Pancreas (tissue), 10 donors: ENCODE data around the gene TMED3. TPM values are rescaled to one million over a fixed set of nuclear protein-coding genes. Genes with fewer than 3 reads are reported as not detected.

Source experiments
- ATAC-seq, 4 donors: fragments of 200-7000 bp; cut with Tn5 transposase; one replicate each; pipeline versions ENCODE4 v1.8.0 to v1.9.1; 2020; ENCODE audit warnings: mild to moderate bottlenecking in 4 of 4, moderate library complexity in 4 of 4
- DNase-seq, 6 donors: peaks; one replicate each; pipeline ENCODE4 v3.0.0-alpha.2; 2020
- FAIRE-seq: peaks from 2 replicates; lab custom pipeline; 2012; peaks lifted over from hg19 to GRCh38; lab: Jason Lieb, UNC
- H3K27ac ChIP-seq, 4 donors: fragments of 200-600 bp; sonication (generic); 1 replicate in 3 of 4; 2 replicates in 1 of 4; pipeline versions ENCODE4 v1.5.0 to v1.8.0; 2020
- H3K27me3 ChIP-seq, 4 donors: fragments of 200-600 bp; one replicate each; pipeline ENCODE4 v1.8.0; 2021
- H3K36me3 ChIP-seq, 3 donors: fragments of 200-600 bp; sonication (generic) in 1 of 3; one replicate each; pipeline versions ENCODE4 v1.5.0 to v1.8.0; 2020 to 2021
- H3K4me1 ChIP-seq, 3 donors: fragments of 200-600 bp; one replicate each; pipeline ENCODE4 v1.8.0; 2021
- H3K4me3 ChIP-seq, 4 donors: fragments of 200-600 bp; sonication (generic) in 2 of 4; one replicate each; pipeline versions ENCODE4 v1.5.0 to v1.8.0; 2020 to 2021
- H3K9me3 ChIP-seq, 4 donors: fragments of 200-600 bp; one replicate each; pipeline ENCODE4 v1.8.0; 2021
- WGBS, 2 donors: extraction: QIAGEN DNeasy Blood & Tissue Kit; methylation state at CpG; one replicate each; pipeline ENCODE4 v1.1.7; 2013; 5-methylcytosine and 5-hydroxymethylcytosine counted together
- intact Hi-C, 3 donors: fragments of 100-400 bp; cut with DNase I; formaldehyde crosslinking; loops; one replicate each; pipeline versions ENCODE4 v1.11.1 to v1.14.2; 2022
- polyA plus RNA-seq, 2 donors: library from polyadenylated mRNA; stranded (reverse); fragments of 200-250 nt; gene quantifications; one replicate each; pipeline ENCODE4 v1.2.3, GENCODE V29; 2013
- total RNA-seq, 6 donors: library from RNA; stranded (reverse); fragmentation: NEBNext Ultra II Directional in 4 of 6; extraction: Animal tissue kit (Norgen Biotek cat#: 25700) in 4 of 6; gene quantifications; one replicate each; pipeline versions ENCODE4 v1.2.1 to v1.2.4, GENCODE V29; 2021 to 2023
- TF ChIP-seq, protein P1 (sequence below), 4 donors: fragments of 200-600 bp; sonication (generic) in 3 of 4; IDR thresholded peaks; one replicate each; pipeline versions ENCODE4 v1.5.0 to v1.8.0; 2021; ENCODE audit warnings: antibody characterized with exemption in 4 of 4
- donor health status: healthy with polysubstance abuse.
- donor health status: DM: no; HTN: no; CAD: no; lungs with moderate emphysema.
- donor health status: DM: no; HTN: no; CAD: no.
- donor health status: control.
- donor health status: control.
- donor health status: Bipolar disorder and iron deficiency.
- donor health status: DM: yes; HTN: yes; CAD: no.
- donor health status: DM: no; HTN: no; CAD: no.
- donor health status: DM: no; HTN: no; CAD: no.
- donor health status: DM: yes; HTN: yes; CAD: no.

Gene TMED3
- total and polyA plus RNA-seq, 8 donors = 52.7 to 99.0 (median 81.1) TPM

DNA sequence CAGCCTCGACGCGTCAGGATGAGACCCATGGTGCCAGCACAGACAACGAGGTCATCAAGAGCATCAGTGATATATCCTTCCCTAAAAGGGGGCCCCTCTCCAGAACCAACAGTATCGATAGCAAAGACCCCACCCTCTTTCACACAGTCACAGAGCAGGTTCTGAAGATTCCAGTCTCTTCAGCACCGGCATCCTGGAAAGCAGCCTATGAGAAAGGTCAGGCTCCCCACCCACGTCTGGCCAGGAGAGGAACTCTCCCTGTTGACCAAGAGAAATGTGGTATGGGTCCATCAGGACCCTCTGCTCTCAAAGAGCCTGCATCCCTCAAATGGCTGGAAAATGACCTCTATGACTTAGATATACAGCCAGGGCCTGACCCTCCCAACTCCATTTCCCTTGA lies 16.8 kb upstream of the TMED3 start:
- Histone ChIP-seq H3K4me3 (no peak overlapping the region), H3K36me3 (no peaks in the 10 kb centered on the region), H3K9me3 (no peaks in the 10 kb centered on the region), H3K27ac (no peak overlapping the region), H3K4me1 (no peaks in the 10 kb centered on the region), H3K27me3 (no peaks in the 10 kb centered on the region)
- WGBS, 2 donors = 65 to 71% methylated on average over 7 of the region's 7 CpGs
- no peak for DNase-seq
- TF ChIP-seq, protein P1, sequence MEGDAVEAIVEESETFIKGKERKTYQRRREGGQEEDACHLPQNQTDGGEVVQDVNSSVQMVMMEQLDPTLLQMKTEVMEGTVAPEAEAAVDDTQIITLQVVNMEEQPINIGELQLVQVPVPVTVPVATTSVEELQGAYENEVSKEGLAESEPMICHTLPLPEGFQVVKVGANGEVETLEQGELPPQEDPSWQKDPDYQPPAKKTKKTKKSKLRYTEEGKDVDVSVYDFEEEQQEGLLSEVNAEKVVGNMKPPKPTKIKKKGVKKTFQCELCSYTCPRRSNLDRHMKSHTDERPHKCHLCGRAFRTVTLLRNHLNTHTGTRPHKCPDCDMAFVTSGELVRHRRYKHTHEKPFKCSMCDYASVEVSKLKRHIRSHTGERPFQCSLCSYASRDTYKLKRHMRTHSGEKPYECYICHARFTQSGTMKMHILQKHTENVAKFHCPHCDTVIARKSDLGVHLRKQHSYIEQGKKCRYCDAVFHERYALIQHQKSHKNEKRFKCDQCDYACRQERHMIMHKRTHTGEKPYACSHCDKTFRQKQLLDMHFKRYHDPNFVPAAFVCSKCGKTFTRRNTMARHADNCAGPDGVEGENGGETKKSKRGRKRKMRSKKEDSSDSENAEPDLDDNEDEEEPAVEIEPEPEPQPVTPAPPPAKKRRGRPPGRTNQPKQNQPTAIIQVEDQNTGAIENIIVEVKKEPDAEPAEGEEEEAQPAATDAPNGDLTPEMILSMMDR (IDR thresholded peaks at IDR 0.05) = no peak
- no peak for FAIRE-seq
- no peak for ATAC-seq
- intact Hi-C loops = no loop called here

DNA sequence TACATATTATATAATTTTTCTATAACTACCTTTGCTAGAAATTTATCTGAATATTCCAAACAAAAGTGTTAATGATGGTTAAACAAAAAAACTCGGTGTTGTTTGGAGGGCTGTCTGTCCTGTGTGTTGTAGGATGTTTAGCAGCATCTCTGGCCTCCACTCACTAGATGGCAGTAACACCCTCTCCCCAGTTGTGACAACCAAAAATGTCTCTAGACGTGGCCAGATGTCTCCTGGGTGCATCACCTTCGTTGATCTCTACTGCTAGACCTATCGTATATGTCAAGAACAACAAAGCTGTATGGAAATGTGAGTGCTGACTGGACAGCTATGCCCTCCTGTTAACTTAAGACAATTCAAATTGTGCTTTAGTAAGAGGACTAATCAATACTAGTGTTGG lies 14.3 kb upstream of the TMED3 start:
- FAIRE-seq (no peak), DNase-seq (no peak), ATAC-seq (no peak)
- no peak overlapping the region for H3K4me3 ChIP-seq
- no peak overlapping the region for H3K27ac ChIP-seq
- H3K36me3 ChIP-seq = no peaks in the 10 kb centered on the region
- H3K9me3 ChIP-seq = no peaks in the 10 kb centered on the region
- intact Hi-C loops = no loop called here
- WGBS, 2 donors = 32 to 58% methylated on average over 4 of the region's 4 CpGs
- H3K4me1 ChIP-seq = no peaks in the 10 kb centered on the region
- H3K27me3 ChIP-seq = no peaks in the 10 kb centered on the region
- TF ChIP-seq, protein P1 (IDR thresholded peaks at IDR 0.05) = no peak

DNA sequence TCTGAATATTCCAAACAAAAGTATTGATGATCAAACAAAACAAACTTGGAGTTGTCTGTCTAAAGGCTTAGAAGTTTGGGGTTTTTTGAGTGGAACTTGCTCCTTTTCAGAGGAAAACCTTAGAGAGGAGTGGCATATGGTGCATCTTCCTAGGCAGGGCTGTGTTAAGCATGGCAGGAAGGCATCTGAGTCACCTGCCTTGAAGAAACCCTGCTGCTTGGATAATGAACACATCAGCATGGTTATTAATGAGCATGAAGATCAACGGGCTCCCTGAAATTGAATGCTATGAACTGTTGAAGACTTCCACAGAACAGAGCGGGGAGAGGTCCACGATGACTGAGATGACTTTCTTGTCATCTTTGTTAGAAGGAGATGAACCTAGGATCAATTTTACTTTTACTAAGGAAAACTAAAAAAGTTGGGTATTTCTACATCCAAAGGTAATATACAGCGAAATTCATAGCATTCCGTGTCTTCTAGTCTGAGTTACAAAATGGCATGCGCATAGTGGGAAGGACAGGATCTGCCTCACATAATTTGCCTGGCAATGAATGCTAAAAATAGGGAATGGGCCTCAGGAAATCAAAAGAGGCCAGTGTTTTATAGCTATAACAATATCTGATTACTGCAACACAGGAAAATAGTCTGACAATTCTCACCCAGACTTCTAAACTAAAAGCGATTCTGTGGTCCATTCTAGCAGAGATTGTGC lies 11.6 kb upstream of the TMED3 start:
- Histone ChIP-seq H3K9me3 (no peaks in the 10 kb centered on the region), H3K4me1 (no peaks in the 10 kb centered on the region), H3K27me3 (no peaks in the 10 kb centered on the region), H3K4me3 (no peak overlapping the region), H3K36me3 (no peaks in the 10 kb centered on the region), H3K27ac (no peak overlapping the region)
- TF ChIP-seq, protein P1 (IDR thresholded peaks at IDR 0.05) = no peak
- intact Hi-C loops = no loop called here
- FAIRE-seq (no peak), ATAC-seq (no peak), DNase-seq (no peak)
- 74 to 79% methylated on average over 7 of the region's 7 CpGs for WGBS, 2 donors

DNA sequence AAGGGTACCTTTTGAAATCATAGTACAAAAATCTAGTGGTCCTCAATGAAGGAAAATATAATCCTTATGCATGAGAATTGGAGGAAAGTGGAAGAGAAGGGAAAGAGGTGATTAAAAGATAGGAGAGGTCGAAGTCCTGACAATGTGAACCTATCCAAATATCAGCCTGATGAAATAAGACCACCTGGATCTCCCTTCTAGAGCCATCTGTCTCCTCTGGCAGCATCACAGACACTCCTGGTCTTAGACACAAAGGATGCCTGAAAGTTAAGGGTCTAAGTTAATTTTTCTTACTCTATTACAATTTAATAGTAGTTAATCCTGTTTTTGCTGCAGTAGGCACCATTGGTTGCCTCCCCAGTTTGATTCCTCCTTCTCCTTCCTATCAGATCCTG lies 11.1 kb upstream of the TMED3 start:
- no peak for FAIRE-seq
- H3K36me3 ChIP-seq = no peaks in the 10 kb centered on the region
- ATAC-seq = no peak
- TF ChIP-seq, protein P1 (IDR thresholded peaks at IDR 0.05) = no peak
- no peaks in the 10 kb centered on the region for H3K4me1 ChIP-seq
- no peak for DNase-seq
- intact Hi-C loops = no loop called here
- 31 to 47% methylated on average over 1 of the region's 1 CpG for WGBS, 2 donors
- no peaks in the 10 kb centered on the region for H3K9me3 ChIP-seq
- H3K27ac ChIP-seq = no peak overlapping the region
- no peaks in the 10 kb centered on the region for H3K27me3 ChIP-seq
- H3K4me3 ChIP-seq = no peak overlapping the region

DNA sequence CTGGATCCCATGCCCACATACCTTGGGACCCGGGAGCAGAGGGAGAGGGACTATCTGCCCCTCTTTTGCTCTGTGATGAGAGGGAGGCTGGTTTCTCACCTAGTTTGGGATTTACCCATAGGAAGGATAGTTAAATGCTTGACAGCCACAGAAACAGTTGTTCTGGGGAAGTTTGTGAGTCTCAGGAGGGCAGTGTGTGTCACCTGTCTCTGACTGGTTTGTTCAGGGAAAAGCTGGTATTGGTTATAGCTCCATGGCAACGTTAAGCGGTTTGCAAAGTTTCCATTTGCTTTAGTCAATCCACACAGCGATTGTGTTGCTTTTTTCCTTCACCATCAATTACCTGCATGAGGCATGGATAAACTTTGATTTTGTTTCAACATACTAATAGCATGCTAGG lies 3.7 kb upstream of the TMED3 start:
- Histone ChIP-seq H3K4me1 (no peaks in the 10 kb centered on the region), H3K36me3 (no peaks in the 10 kb centered on the region), H3K27ac (no peak overlapping the region), H3K4me3 (no peak overlapping the region), H3K27me3 (no peaks in the 10 kb centered on the region), H3K9me3 (no peaks in the 10 kb centered on the region)
- ATAC-seq = no peak
- DNase-seq = no peak
- TF ChIP-seq, protein P1 (IDR thresholded peaks at IDR 0.05) = no peak
- WGBS, 2 donors = 23 to 31% methylated on average over 4 of the region's 4 CpGs
- no peak for FAIRE-seq
- intact Hi-C loops = no loop called here
